ENCODE measurements around the gene ZNF440.
"Not testable (repeated sequence)": the region's sequence is repeated elsewhere in the genome, so short reads cannot be mapped to it uniquely, and the experiment has no call there.

The ZNF440 gene

GRCh38 chr19:11814029-11814699, at the start of gene ZNF440:
Gene ZNF440, plus strand, starts transcription at chr19:11814273. Its CDS starts 175 bp downstream, at chr19:11814448.
- no peak for FAIRE-seq

- FAIRE-seq: no peak
These were observed 47.2 kb upstream of the ZNF440 start, which contains the start of gene ZNF441 for GRCh38 chr19:11766597-11767591. Gene ZNF441, plus strand, starts transcription at chr19:11767000. Its CDS starts 194 bp downstream, at chr19:11767194.

GRCh38 chr19:11767633-11768133, 46.4 kb upstream of the ZNF440 start:
- no peak for FAIRE-seq

GRCh38 chr19:11769995-11770394, 44.1 kb upstream of the ZNF440 start:
- no peak for FAIRE-seq

- FAIRE-seq: not testable (repeated sequence)
These were observed 42.6 kb upstream of the ZNF440 start for GRCh38 chr19:11771520-11771919.

- FAIRE-seq: not testable (repeated sequence)
These were observed 37.4 kb upstream of the ZNF440 start for GRCh38 chr19:11776669-11777068.

GRCh38 chr19:11780431-11781020, 33.5 kb upstream of the ZNF440 start:
- FAIRE-seq: no peak

- no peak for FAIRE-seq
These were observed 32.6 kb upstream of the ZNF440 start for GRCh38 chr19:11781295-11782057.

GRCh38 chr19:11783767-11784166, 30.3 kb upstream of the ZNF440 start:
- no peak for FAIRE-seq

GRCh38 chr19:11784356-11784755, 29.7 kb upstream of the ZNF440 start:
- FAIRE-seq: no peak

GRCh38 chr19:11787536-11787935, 26.5 kb upstream of the ZNF440 start:
- FAIRE-seq: no peak

- FAIRE-seq: no peak
These were observed 21.1 kb upstream of the ZNF440 start for GRCh38 chr19:11792942-11793341.

GRCh38 chr19:11797491-11797890, 16.6 kb upstream of the ZNF440 start:
- no peak for FAIRE-seq

- FAIRE-seq: no peak
These were observed 15.4 kb upstream of the ZNF440 start, which contains the start of gene ZNF491 for GRCh38 chr19:11798391-11799330. Gene ZNF491, plus strand, starts transcription at chr19:11798523. Its CDS starts 7,431 bp downstream, at chr19:11805954.

- FAIRE-seq: no peak
These were observed 7.5 kb upstream of the ZNF440 start for GRCh38 chr19:11806354-11807098.

GRCh38 chr19:11807099-11807380, 7.0 kb upstream of the ZNF440 start:
- no peak for FAIRE-seq

- no peak for FAIRE-seq
These were observed 407 bp upstream of the ZNF440 start for GRCh38 chr19:11813703-11814028.

- FAIRE-seq: no peak
These were observed 595 bp downstream of the ZNF440 start for GRCh38 chr19:11814700-11815035.

GRCh38 chr19:11821474-11822109, 7.5 kb downstream of the ZNF440 start:
- no peak for FAIRE-seq

Measured in colon (tissue), 2 donors.